GM19239 (cell line): ENCODE data around the gene MLLT10.
"Not testable (repeated sequence)": the region's sequence is repeated elsewhere in the genome, so short reads cannot be mapped to it uniquely, and the experiment has no call there.

Experiments used
- DNase-seq: peaks from one replicate; pipeline ENCODE4 v3.0.0; 2011; ENCODE audit warnings: low spot score; ENCODE audit not compliant: insufficient read length
- FAIRE-seq: peaks from 2 replicates; lab custom pipeline; 2011; peaks lifted over from hg19 to GRCh38; lab: Jason Lieb, UNC

Gene MLLT10

DNA sequence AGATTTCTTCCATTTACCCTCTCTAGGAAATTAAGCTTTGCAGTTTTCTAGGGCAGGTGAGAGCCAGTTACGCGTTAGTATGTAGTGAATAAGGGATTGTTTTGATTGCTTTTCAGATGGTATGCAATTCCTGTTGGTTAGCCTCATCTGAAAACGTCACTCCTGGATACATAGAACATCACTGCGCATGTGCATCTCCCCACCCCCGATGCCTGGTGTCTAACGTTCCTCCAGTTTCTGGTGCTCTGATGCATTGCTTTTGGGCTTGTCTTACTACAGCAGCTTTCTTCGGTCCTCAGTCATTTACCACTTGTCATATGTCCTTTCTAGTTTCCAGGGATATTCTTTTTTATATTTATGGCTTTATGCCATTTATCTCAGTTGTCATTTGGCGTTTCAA, 22.5 kb downstream of the MLLT10 start:
- FAIRE-seq (no peak), DNase-seq (no peak)

DNA sequence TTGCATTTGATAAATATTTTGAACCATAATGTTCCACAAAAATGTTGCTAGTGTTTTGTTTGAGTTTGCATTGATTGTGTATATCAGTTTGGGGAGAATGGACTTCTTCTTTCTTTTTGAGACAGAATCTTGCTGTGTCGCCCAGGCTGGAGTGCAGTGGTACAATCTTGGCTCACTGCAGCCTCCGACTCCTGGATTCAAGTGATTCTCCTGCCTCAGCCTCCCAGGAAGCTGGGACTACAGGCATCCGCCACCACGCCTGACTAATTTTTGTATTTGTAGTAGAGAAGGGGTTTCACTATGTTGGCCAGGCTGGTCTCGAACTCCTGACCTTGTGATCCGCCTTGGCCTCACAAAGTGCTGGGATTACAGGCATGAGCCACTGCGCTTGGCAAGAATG, 25.0 kb downstream of the MLLT10 start:
- DNase-seq, FAIRE-seq: not testable (repeated sequence)

DNA sequence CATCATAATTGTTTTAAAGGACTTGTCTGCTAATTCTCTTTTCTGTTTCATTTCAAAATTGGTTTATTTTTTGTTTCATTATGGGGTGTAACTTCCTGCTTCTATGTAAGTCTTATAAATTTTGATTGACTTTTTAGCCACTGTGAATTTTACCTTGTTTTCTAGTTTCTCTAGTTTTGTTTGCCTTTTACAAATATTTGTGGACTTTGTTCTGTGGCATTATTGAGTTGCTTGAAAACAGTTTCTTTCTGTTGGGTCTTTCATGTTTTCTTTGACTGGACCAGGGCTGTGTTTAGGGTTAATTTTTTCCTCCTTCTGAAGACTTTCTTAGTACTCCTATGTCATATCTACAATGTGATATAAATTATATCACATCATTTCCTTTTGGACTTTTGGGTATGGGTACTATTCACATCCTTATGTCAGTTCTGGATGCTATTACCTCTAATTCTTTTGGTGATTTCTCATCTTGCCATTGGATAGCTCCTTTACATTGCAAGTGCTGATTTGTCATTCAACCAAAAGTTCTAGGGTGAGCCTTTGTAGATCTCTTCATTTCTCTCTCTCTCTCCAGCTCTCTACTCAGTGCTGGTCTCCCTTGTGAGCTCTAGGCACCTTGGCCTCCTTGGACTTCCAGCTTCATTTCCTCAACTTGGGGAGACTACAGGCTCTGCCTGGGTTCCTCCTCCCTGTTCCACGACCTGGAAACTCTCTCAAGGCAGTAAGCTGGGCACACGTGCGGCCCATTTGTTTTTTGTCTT, 36.9 kb downstream of the MLLT10 start:
- no peak for DNase-seq
- no peak for FAIRE-seq

DNA sequence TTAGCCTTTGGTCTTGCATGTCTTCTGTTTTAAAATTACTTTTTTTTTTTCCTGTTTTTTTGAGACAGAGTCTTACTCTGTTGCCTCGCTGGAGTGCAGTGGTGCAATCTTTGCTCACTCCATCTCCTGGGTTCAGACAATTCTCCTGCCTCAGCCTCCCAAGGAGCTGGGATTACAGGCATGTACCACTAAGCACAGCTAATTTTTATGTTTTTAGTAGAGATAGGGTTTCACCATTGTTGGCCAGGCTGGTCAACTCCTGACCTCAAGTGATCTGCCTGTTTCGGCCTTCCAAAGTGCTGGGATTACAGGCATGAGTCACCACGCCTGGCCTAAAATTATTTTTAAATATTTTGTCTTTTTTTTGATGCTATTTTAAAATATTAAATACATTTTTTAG, 38.5 kb downstream of the MLLT10 start:
- FAIRE-seq (no peak), DNase-seq (no peak)

DNA sequence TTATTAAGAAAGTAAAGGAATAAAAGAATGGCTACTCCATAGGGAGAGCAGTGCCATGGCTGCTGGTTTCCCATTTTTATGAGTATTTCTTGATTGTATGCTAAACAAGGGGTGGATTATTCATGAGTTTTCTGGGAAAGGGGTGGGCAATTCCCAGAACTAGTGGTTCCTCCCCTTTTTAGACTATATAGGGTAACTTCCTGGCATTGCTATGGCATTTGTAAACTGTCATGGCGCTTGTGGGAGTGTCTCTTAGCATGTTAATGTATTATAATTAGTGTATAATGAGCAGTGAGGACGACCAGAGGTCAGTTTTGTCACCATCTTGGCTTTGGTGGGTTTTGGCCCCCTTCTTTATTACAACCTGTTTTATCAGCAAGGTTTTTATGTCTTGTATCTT, 40.5 kb downstream of the MLLT10 start:
- FAIRE-seq, DNase-seq: not testable (repeated sequence)

DNA sequence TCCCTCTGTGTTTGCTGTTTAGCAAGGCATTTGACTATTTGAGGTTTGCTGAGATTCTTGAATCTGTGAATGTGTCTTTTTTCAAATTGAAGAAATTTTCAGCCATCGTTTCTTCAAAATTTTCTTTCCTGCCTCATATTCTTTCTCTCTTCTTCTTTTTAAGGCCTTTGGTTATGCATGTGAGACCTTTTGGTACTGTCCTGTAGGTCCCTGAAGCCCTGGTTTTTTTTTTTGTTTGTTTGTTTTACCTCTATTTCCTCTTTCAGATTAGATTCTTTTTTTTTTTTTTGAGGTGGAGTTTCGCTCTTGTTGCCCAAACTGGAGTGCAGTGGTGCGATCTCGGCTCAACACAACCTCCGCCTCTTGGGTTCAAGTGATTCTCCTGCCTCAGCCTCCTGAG, 45.3 kb downstream of the MLLT10 start:
- FAIRE-seq = no peak

DNA sequence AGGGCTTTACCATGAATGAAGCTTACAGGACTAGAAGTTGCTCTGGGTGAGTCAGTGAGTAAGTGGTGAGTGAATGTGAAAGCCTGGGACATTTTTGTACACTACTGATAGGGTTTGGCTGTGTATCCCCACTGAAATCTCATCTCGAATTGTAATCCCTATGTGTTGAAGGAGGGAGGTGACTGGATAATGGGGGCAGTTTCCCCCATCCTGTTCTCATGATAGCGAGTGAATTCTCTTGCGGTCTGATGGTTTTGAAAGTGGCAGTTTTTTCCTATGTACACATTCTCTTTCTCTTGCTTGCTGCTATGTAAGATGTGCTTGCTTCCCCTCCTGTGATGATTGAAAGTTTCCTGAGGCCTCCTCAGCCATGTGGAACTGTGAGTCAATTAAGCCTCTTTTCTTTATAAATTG, 47.4 kb downstream of the MLLT10 start:
- DNase-seq = not testable (repeated sequence)
- FAIRE-seq = peak; percentile 89

More for the DNA sequence above, 45.3 kb downstream of the MLLT10 start:
- DNase-seq = no peak

DNA sequence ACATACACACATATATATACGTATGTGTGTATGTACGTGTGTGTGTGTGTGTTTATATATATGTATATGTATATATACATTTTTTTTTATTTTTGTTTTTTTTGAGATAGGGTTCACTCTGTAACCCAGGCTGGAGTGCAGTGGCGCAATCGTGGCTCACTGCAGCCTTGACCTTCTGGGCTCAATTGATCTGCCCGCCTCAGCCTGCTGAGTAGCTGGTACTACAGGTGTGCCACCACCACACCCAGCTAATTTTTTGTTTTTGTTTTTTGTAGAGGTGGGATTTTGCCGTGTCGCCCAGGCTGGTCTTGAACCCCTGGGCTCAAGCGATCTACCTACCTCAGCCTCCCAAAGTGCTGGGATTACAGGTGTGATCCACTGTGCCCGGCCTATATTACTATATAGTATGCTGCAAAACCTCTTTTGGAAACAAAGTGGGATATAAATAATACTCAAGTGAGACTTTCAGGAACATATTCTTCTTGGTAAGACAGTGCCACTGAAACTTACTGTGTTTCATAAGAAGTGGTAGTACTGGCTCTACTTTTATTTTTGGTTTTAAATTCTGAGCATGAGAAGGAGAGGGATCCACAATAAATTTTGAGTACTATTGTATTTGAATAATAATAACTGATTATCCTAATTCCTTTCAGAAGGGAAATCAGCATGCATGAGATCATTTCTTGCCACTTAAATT, 51.0 kb downstream of the MLLT10 start:
- DNase-seq = no peak
- FAIRE-seq = peak; percentile 51

DNA sequence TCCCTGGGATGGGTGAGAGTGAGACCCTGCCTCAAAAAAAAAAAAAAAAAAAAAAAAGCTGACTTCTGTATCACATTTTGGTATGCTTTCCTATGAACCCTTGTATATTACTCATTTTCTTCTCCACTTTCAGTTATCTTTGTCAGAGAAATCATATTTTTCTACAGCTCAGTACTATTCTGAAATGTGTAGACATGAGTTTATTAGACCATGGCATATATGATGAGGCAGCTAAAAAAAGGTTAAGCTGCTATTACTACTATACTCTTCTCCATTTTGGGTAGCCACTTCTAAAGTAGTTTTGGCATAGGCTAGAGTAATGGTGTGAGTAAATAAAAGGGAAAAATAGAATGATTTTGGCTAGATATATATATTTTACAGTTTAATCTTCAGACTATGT, 53.4 kb downstream of the MLLT10 start:
- no peak for FAIRE-seq
- DNase-seq = no peak

DNA sequence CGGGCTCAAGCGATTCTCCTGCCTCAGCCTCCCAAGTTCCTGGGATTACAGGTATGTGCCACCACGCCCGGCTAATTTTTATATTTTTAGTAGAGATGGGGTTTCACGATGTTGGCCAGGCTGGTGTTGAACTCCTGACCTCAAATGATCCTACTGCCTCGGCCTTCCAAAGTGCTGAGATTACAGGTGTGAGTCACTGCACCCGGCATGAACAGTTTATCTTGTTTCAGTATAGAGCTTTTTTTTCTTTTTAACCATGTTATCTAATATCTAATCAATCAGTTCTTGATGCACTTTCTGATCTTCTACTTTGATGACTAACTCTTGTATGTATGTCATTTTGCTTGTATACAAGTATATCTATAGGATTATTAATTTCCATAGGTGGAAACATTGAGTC, 54.1 kb downstream of the MLLT10 start:
- not testable (repeated sequence) for DNase-seq, FAIRE-seq

DNA sequence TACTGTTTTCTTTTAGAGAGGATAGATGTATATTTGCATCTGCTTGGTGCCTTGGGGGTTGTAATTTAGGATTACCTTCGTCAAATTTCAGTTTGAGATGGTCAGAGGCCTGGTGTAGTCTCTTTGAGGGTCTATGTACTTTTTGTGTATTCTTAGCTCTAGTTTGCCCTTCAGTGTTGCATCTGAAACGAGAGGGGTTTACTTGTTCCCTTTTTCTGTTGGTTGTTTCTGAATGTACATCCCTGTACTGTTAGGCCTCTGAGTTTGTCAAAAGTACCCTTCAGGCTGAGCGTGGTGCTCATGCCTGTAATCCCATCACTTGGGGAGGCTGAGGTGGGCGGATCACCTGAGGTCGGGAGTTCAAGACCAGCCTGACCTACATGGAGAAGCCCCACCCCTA, 60.0 kb downstream of the MLLT10 start:
- DNase-seq (no peak), FAIRE-seq (no peak)

DNA sequence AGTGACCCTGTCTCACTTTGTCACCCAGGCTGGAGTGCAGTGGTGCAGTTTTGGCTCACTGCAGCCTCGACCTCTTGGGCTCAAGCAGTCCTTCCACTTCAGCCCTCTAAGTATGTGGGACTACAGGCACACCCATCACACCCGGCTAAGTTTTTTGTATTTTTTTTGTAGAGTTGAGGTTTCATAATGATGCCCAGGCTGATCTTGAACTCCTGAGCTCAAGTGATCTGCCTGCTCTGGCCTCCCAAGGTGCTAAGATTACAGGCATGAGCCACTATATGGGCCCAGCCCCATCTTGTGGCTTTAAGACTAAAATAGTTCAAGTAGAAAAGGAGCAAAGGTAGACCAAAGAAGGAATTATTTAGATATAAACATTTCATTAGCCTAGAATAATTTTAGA, 65.5 kb downstream of the MLLT10 start:
- no peak for DNase-seq

DNA sequence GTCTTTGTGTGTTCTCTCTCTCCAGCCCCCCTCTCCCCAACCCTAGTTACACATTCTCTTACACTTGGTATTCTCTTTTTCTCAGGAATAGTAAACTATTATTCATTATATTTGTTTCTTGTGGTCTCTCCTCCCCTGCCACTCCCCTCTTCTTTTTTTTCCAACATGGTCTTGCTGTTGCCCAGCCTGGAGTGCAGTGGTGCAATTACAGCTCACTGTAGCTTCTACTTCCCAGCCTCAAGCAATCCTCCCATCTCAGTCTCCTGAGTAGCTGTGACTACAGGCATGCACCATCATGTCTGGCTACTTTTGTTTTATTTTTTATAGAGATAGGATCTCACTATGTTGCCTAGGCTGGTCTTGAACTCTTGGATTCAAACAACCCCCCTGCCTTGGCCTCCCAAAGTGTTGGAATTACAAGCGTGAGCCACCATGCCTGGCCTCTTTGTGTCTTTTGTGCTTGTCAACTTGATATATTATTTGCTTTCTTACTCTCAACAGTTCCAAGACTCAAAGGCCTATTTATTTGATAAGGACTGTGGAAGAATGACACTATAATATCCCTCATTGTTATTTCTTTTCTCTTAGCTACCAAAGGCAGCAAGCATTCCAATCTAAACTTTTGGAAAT, 66.9 kb downstream of the MLLT10 start:
- FAIRE-seq = no peak

More for the DNA sequence above, 65.5 kb downstream of the MLLT10 start:
- peak; percentile 18 for FAIRE-seq

DNA sequence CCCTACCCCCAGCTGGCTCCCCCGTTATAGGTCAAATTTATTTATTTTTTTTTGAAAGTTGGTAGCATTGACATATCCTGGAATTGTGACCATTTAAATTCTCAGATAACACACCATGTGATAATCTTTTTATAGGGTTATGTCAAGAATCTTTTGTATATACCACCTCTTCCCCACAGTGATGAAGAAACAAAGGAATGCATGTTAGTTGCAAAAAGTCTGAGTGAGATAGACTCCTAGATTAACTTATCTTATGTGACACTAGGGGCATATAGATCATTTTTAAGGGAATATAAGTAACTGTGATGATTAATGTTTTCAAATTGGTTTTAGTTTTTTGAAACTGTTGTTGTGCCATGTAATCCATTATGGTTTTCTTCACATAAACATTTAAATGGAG, 68.3 kb downstream of the MLLT10 start:
- FAIRE-seq = no peak
- DNase-seq = no peak

More for the DNA sequence above, 66.9 kb downstream of the MLLT10 start:
- DNase-seq = no peak

DNA sequence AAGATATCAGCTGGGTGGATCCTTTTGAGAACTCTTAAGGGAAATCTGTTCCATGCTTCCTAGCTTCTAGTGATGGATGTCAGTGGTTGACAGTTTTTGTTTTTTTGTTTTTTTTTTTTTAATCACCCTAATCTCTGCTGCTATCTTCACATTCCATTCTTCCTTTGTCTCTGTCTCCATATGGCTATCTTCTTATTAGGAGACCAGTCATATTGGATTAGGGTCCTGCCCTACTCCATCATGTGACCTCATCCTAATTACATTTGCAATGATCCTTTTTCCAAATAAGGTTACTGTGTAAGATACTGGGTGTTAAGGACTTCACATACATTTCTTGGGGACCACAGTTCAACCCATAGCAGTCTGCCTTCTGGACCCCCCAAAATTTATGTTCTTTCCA, 69.7 kb downstream of the MLLT10 start:
- no peak for FAIRE-seq
- no peak for DNase-seq

DNA sequence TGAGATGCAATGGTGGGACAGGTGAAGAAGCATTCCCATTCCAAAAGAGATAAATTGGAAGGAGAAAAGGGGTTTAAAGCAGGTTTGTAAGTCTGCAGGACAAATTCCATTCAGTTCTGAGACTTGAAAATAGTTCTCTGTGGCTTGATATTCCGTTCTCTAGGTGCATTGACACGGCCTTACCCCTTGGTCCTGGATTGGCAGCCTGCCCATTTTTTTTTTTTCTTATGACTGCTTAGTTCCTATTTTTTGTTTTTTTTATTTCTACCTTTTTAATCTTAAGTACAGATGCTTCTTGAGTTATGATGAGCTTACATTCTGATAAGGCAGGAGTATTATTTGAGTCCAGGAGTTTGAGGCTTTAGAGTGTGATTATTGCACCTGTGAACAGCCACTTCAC, 70.6 kb downstream of the MLLT10 start:
- DNase-seq (no peak), FAIRE-seq (no peak)

DNA sequence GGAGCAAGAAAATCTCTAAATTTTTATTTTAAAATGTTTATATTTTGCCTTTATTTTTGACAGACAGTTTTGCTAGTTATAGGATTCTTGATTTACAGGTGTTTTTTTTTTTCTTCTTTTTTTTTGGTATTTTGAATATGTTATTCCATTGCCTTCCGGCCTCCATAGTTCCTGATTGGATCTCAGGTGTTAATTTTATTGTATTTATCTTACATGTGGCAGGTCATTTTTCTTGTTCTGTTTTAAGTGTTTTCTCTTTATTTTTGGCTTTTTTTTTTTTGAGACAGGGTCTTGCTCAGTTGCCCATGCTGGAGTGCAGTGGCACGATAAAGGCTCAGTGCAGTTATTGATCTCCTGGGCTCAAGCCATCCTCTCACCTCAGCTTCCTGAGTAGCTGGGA, 73.9 kb downstream of the MLLT10 start:
- FAIRE-seq (no peak), DNase-seq (no peak)

DNA sequence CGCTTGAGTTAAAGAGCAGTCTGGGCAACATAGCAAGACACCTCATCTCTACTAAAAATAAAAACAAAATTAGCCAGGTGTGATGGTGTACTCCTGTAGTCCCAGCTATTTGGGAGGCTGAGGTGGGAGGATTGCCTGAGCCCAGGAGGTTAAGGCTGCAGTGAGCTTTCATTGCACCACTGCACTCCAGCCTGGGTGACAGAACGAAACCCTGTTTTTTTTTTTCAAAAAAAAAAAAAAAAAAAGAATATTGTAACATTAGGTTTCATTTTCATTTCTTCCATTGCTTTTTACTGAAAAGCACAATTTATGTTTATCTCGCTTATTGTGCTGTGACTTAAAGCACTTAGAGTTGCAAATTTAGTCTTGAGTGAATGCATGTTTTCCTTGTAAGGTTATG, 80.0 kb downstream of the MLLT10 start:
- FAIRE-seq (no peak), DNase-seq (no peak)

DNA sequence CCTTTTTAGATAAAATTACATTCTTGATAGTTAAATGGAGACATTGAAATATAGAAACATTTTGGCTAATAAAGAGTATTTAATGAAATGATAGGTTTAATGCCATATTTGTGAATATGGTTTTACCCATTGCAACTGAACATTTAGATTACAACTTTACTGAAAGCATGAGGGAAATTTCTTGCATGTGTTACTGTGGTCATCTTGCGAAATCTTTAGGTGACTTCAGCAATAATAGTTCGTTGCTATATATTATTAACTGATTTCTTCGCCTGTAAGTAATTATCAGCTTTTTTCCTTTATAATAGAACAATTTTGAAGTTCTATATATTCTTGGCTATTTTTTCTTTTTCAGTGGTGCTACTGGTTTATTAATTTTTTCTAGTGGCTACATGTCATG, 83.2 kb downstream of the MLLT10 start:
- DNase-seq = no peak
- no peak for FAIRE-seq

DNA sequence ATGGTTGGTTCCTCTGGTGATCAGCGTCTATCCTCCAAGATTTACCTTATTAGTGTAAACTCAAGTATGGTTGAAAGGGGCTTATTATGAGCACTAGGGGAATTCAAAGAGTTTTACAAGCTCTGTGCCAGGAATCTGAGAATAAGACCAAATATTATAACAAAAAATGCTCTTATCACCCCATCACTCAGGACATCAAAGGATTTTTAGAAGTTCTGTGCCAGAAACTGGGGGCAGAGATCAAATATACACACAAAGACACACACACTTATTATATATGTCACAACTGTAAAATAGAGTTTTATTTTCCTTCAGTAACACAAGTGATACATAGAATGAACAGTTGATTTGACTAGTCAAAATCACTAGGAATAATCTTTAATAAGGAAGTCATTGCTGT, 89.3 kb downstream of the MLLT10 start:
- DNase-seq (no peak), FAIRE-seq (no peak)

DNA sequence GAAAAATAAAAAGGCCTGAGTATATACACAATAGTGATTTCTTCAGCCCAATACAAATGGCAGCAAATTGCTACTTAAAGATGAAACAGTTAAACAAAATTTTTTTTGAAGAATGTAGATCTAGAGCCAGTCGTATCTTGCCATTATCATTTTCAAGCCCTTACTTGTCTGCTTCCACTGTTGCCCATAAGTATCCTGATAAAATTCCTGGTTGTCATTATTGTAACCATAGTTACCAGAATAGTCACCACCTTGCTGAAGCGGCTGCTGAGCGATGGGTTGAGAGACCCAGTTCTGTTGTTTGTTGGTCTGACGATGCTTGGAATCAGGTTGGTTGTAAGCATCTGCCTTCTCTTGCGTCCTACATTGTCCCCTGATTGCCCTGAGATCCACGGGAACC, 90.4 kb downstream of the MLLT10 start:
- not testable (repeated sequence) for DNase-seq
- peak; percentile 21 for FAIRE-seq
